Fibroblast of pulmonary artery (primary cell): ENCODE results near the gene EIF4EBP2.

ENCODE experiments used
- DNase-seq: peaks from one replicate; pipeline ENCODE4 v3.0.0-alpha.2; 2010; ENCODE audit warnings: low read depth
- H3K4me3 ChIP-seq: replicated peaks from 2 replicates; pipeline ENCODE4 v1.5.1; 2011; ENCODE audit warnings: low read depth, mild to moderate bottlenecking, control low read depth, low read length, moderate library complexity
- TF ChIP-seq, protein P1 (sequence below): IDR thresholded peaks from 2 replicates; pipeline ENCODE4 v1.5.1; 2011; ENCODE audit warnings: mild to moderate bottlenecking, control low read depth, low read length, inconsistent platforms; ENCODE audit errors: missing control alignments

EIF4EBP2 gene

DNA sequence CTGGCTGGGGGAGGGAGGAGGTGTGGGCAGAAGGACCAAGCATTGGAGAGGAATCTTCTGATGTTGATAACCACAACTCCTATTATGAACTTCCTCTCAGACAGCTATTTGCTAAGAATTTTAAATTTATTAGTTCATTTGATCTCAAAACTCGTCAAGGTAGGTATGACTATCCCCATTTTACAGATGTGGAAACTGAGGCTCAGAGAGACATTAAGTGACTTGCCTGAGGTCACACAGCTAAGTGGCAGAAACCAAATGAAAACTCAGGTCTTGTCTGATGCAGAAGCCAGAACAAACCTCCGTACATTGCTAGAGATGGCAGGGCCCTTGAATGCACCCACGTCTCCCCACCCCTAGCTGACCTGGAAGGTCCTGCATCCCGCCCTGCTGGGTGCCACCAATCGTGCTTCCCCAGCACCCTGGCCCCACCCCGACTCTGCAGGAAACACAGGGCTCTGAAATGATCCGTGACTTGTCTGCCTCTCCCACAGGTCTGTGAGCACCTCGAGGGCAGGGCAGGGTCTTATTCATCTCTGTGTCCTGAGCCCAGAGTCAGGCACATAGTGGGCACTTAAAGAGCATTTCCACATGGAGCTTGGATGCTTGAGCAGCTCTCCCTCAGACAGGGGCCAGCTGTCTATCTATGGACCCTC is 69.0 kb downstream of the EIF4EBP2 start:
- H3K4me3 ChIP-seq, result no peak overlapping the region
- DNase-seq, result no peak
- TF ChIP-seq, protein P1, sequence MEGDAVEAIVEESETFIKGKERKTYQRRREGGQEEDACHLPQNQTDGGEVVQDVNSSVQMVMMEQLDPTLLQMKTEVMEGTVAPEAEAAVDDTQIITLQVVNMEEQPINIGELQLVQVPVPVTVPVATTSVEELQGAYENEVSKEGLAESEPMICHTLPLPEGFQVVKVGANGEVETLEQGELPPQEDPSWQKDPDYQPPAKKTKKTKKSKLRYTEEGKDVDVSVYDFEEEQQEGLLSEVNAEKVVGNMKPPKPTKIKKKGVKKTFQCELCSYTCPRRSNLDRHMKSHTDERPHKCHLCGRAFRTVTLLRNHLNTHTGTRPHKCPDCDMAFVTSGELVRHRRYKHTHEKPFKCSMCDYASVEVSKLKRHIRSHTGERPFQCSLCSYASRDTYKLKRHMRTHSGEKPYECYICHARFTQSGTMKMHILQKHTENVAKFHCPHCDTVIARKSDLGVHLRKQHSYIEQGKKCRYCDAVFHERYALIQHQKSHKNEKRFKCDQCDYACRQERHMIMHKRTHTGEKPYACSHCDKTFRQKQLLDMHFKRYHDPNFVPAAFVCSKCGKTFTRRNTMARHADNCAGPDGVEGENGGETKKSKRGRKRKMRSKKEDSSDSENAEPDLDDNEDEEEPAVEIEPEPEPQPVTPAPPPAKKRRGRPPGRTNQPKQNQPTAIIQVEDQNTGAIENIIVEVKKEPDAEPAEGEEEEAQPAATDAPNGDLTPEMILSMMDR, result no peak

DNA sequence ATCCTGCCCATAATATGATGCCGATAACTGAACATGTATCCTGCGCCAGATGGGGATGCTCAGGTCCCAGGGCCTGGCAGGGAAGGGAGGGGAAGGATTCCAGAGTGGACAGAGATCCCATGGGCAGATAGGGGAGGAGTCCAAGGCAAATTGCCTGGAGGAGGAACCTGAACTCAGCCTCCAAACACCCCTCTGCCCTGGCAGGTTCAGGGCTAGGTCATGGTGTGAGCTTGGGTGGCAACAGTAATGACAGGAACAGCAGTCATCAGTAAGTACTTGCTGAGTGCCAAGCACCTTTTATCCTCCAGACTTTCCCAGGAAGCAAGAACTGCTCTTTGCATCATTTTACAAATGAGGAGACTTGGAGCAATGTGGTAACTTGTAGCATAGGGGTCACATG is 70.8 kb downstream of the EIF4EBP2 start:
- TF ChIP-seq, protein P1, result no peak
- H3K4me3 ChIP-seq, result no peak overlapping the region
- no peak for DNase-seq

DNA sequence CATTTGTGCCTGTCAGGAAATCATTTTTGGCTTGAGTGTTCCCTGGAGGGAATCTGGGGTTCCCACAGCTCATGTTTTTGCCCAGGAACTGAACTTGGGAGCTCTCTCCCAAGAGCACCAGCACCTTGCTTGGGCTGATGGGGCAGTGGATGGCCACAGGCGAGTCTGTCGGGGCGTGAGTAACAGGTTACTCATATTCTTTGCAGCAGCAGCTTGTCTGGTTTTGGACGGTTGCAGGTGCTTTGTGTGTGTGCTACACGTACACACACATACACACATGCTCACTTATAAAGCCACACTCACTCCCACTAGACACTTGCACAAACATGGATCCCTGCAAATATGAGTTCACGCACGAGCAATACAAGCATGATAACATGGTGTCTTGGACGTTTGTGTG is 71.7 kb downstream of the EIF4EBP2 start:
- H3K4me3 ChIP-seq, result no peak overlapping the region
- TF ChIP-seq, protein P1, result no peak
- no peak for DNase-seq

DNA sequence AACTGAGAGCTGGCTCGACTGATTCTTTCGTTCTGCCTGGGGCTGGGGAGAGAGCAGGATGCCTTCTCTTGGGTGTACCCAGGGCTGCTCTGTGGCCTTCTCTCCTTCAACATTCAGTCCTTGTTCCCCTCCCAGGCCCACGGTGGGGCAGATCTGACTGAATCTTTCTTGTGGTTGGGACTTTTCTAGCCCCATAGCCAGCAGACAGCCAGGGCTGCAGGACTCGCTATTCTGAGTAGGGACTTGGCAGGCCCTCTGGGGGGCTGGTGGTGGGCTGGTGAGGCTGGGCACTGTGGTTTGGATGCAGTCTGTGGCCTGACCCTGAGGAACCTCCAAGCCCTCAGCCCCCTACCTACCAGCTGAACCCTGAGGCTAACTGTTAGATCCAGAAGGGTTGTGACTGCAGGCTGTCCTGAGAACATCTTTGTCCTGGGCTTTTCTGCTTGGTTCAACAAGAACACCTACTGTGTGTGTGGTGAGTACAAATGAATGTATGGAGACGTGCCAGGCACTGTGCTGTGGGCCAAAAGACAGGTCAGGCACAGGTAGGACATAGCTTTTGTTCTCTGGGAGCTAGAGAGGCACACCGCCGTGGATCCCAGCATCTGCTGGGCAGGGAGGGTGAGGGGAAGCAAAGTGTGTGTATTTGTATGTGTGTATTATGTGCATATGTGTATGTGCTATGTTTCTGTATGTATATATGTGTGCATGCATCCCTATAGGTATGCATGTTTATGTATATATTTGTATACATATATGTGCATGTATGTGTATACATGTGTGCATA is 72.5 kb downstream of the EIF4EBP2 start:
- TF ChIP-seq, protein P1, result no peak
- no peak for DNase-seq
- H3K4me3 ChIP-seq, result no peak overlapping the region

DNA sequence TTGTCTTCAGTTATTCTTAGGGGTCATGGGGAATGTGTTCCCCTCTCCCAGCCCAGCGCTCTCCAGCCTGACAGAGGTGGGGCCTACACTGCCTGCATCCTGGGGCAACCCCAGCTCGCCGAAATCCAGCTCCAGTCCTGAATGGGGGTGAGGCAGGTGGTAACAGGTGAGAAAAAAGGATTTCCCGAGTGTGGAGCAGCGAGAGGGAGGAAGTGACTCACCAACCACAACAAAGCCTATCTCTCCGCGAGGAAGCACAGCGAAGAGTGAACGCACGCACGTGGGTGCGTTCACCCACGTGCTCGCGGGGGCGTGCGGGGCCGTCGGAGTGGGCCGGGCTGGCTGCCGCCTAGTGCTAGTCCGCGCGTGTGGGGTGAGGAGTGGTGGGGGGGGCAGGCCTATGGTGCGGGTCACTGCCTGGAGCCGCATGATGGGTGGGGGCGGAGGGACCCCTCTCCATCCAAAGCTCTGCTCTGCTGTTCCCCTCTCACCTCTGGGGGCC is 73.8 kb downstream of the EIF4EBP2 start:
- peak; percentile 30 for DNase-seq
- H3K4me3 ChIP-seq, result no peak overlapping the region
- TF ChIP-seq, protein P1, result no peak
